Vagina (tissue), 2 donors: ENCODE results near the gene YARS1. TPM values are rescaled to one million over a fixed set of nuclear protein-coding genes. Genes with fewer than 3 reads are reported as not detected.

ENCODE experiments used
- DNase-seq, 2 donors: peaks; one replicate each; pipeline ENCODE4 v3.0.0-alpha.2; 2017; ENCODE audit errors: extremely low spot score in 2 of 2
- H3K27ac ChIP-seq: fragments of 200-600 bp; sonication (generic); one replicate; pipeline ENCODE4 v1.5.1; 2019
- H3K27me3 ChIP-seq: fragments of 200-600 bp; sonication (generic); one replicate; pipeline ENCODE4 v1.5.1; 2019
- H3K36me3 ChIP-seq, 2 donors: fragments of 200-600 bp; sonication (generic); one replicate each; pipeline ENCODE4 v1.5.1; 2017 to 2019
- H3K4me1 ChIP-seq: fragments of 200-600 bp; sonication (generic); one replicate; pipeline ENCODE4 v1.5.1; 2019
- H3K4me3 ChIP-seq, 2 donors: fragments of 200-600 bp; sonication (generic); 1 replicate in 1 of 2; 2 replicates in 1 of 2; pipeline ENCODE4 v1.5.1; 2016 to 2019
- H3K9me3 ChIP-seq: fragments of 200-600 bp; sonication (generic); one replicate; pipeline ENCODE4 v1.5.1; 2019
- CTCF ChIP-seq, 3 experiments: fragments of 450-650 bp in 2 of 3; fragments of 200-600 bp in 1 of 3; sonication (generic) in 1 of 3; IDR thresholded peaks; one replicate each; pipeline ENCODE4 v1.5.1; 2017 to 2019; ENCODE audit warnings: antibody characterized with exemption in 3 of 3, mild to moderate bottlenecking in 2 of 3, moderate library complexity in 2 of 3
- POLR2A ChIP-seq, 2 donors: fragments of 450-650 bp; IDR thresholded peaks; one replicate each; pipeline ENCODE4 v1.6.1; 2017; ENCODE audit warnings: antibody characterized with exemption in 2 of 2, mild to moderate bottlenecking in 2 of 2, moderate library complexity in 2 of 2
- POLR2AphosphoS5 ChIP-seq, 2 donors: sonication (generic); formaldehyde crosslinking; IDR thresholded peaks; one replicate each; pipeline ENCODE4 v1.9.0; 2017; ENCODE audit warnings: antibody characterized with exemption in 2 of 2, mild to moderate bottlenecking in 2 of 2, low read depth in 1 of 2; ENCODE audit not compliant: insufficient read depth in 1 of 2
- intact Hi-C: fragments of 100-400 bp; cut with DNase I; formaldehyde crosslinking; loops from one replicate; pipeline ENCODE4 v1.15.1; 2023
- total RNA-seq: library from RNA; depleted of rRNA; stranded (reverse); fragments of >200 nt; gene quantifications from one replicate; pipeline ENCODE4 v1.2.3, GENCODE V29; 2016

YARS1 gene
- total RNA-seq, 1 donor from 2014 or later = 41.3 TPM

GRCh38 chr1:32748348-32748747 lies 68.8 kb downstream of the YARS1 start:
- no peak overlapping the region for H3K4me3 ChIP-seq
- H3K4me1 ChIP-seq = peaks cover 9% of the 10 kb centered on the region
- H3K36me3 ChIP-seq = no peaks in the 10 kb centered on the region
- intact Hi-C loops = no loop called here
- H3K9me3 ChIP-seq = no peaks in the 10 kb centered on the region
- no peaks in the 10 kb centered on the region for H3K27me3 ChIP-seq
- no peak for DNase-seq
- no peak overlapping the region for H3K27ac ChIP-seq
- TF ChIP-seq POLR2AphosphoS5 (IDR thresholded peaks at IDR 0.05; ENCODE audit: insufficient read depth in 1 of 2, low read depth in 1 of 2) (no peak), POLR2A (IDR thresholded peaks at IDR 0.05) (no peak), CTCF (IDR thresholded peaks at IDR 0.05) (no peak)

DNA sequence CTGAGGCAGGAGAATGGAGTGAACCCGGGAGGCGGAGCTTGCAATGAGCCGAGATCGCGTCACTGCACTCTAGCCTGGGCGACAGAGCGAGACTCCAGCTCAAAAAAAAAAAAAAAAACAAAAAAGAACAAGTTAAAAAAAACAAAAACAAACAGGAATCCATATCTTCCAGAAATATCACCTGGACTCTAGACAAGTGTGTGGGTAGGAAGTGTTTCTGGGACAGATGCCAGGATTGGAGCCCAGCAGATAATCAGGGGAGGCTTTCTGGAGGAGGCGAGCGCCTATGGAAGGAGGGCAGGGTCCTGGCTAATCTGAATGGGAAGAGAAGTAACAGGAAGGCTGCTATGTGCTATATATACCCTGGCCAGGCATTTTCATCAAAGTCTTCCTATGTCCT lies 71.0 kb downstream of the YARS1 start:
- Histone ChIP-seq H3K9me3 (no peaks in the 10 kb centered on the region), H3K4me1 (peaks cover 19% of the 10 kb centered on the region), H3K4me3 (no peak overlapping the region), H3K27ac (no peak overlapping the region), H3K27me3 (no peaks in the 10 kb centered on the region), H3K36me3 (no peaks in the 10 kb centered on the region)
- intact Hi-C loops = no loop called here
- DNase-seq = no peak
- TF ChIP-seq CTCF (IDR thresholded peaks at IDR 0.05) = no peak
- no peak for TF ChIP-seq POLR2AphosphoS5 (IDR thresholded peaks at IDR 0.05; ENCODE audit: insufficient read depth in 1 of 2, low read depth in 1 of 2)
- TF ChIP-seq POLR2A (IDR thresholded peaks at IDR 0.05) = no peak

- no peak for TF ChIP-seq CTCF (IDR thresholded peaks at IDR 0.05)
- no peak for TF ChIP-seq POLR2A (IDR thresholded peaks at IDR 0.05)
- TF ChIP-seq POLR2AphosphoS5 (IDR thresholded peaks at IDR 0.05; ENCODE audit: insufficient read depth in 1 of 2, low read depth in 1 of 2) = no peak
- no peaks in the 10 kb centered on the region for H3K27me3 ChIP-seq
- no peak for DNase-seq
- H3K4me1 ChIP-seq = peaks cover 23% of the 10 kb centered on the region
- H3K36me3 ChIP-seq = no peaks in the 10 kb centered on the region
- H3K27ac ChIP-seq = no peak overlapping the region
- H3K4me3 ChIP-seq = no peak overlapping the region
- intact Hi-C loops = no loop called here
- no peaks in the 10 kb centered on the region for H3K9me3 ChIP-seq
These were observed 73.1 kb downstream of the YARS1 start for GRCh38 chr1:32744071-32744425.

DNA sequence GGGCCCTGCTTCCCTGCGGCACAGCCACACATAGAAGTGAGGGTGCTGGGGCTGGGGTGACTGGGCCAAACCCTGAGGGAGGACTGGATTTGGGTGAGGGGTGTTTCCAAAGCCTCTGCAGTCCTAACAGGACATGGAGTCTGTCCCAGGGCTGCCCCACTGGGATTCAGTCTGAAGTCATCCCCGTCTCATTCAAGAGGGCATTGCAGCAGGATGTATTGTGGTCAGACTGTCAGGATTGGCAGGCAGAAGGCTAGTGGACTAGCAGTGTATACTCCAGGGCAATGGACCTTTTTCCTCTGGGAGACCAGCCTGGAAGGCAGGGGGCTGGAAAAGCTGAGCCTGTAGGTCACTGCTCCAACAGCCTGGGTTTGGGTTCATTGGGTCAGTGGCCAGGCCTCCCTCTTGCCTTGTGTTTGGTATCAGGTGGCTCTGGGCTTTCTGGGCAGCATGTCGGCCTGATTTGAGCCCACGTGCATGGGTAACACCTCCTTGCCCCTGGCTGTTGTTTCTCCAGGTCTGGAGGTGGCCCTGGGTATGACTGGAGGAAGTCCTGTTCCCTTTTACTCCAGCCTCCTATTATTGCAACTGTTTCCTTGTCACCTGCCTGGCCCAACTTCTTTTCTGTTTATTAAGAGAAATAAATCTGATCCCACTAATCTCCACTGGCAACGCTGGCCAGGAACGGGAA lies 73.6 kb downstream of the YARS1 start:
- Histone ChIP-seq H3K27me3 (no peaks in the 10 kb centered on the region), H3K27ac (peak overlapping the region; percentile 88), H3K4me3 (peak overlapping the region; percentile 67 to 69), H3K4me1 (peaks cover 23% of the 10 kb centered on the region), H3K36me3 (no peaks in the 10 kb centered on the region), H3K9me3 (no peaks in the 10 kb centered on the region)
- no peak for DNase-seq
- intact Hi-C loops = no loop called here
- TF ChIP-seq POLR2AphosphoS5 (IDR thresholded peaks at IDR 0.05; ENCODE audit: insufficient read depth in 1 of 2, low read depth in 1 of 2) (no peak), CTCF (IDR thresholded peaks at IDR 0.05) (no peak), POLR2A (IDR thresholded peaks at IDR 0.05) (no peak)

GRCh38 chr1:32742956-32743355 lies 74.2 kb downstream of the YARS1 start:
- peak in 1 of 2 donors; percentile 91 for DNase-seq
- Histone ChIP-seq H3K27me3 (no peaks in the 10 kb centered on the region), H3K27ac (peak overlapping the region; percentile 88), H3K9me3 (no peaks in the 10 kb centered on the region), H3K36me3 (no peaks in the 10 kb centered on the region), H3K4me1 (peaks cover 23% of the 10 kb centered on the region), H3K4me3 (peak overlapping the region; percentile 67 to 69)
- TF ChIP-seq POLR2A (IDR thresholded peaks at IDR 0.05) = no peak
- TF ChIP-seq CTCF (IDR thresholded peaks at IDR 0.05) = no peak
- no peak for TF ChIP-seq POLR2AphosphoS5 (IDR thresholded peaks at IDR 0.05; ENCODE audit: insufficient read depth in 1 of 2, low read depth in 1 of 2)
- intact Hi-C loops = no loop called here
